Measurements from ENCODE around the gene MRC2.

GRCh38 chr17:62687997-62688396 lies 60.5 kb downstream of the MRC2 start:
- no peak for TF ChIP-seq CTCF (conservative IDR thresholded peaks at IDR 0.05; ENCODE audit: low read length)
- no peak for TF ChIP-seq EZH2phosphoT487 (IDR thresholded peaks at IDR 0.05; ENCODE audit: borderline replicate concordance)

Data from Loucy (cell line).